Body of pancreas (tissue), 4 donors: Measurements from ENCODE around the gene ZCCHC7. TPM values are rescaled to one million over a fixed set of nuclear protein-coding genes. Genes with fewer than 3 reads are reported as not detected.

Source experiments
- ATAC-seq: fragments of 150-250 bp; one replicate; pipeline ENCODE4 v1.9.1; 2016
- DNase-seq, 4 donors: peaks; one replicate each; pipeline ENCODE4 v3.0.0-alpha.2; 2019
- H3K27ac ChIP-seq, 4 donors: fragments of 200-600 bp; sonication (generic); 1 replicate in 3 of 4; 2 replicates in 1 of 4; pipeline versions ENCODE4 v1.5.1 to v1.6.1; 2016 to 2019; ENCODE audit warnings: mild to moderate bottlenecking in 1 of 4, mixed read lengths in 1 of 4, moderate library complexity in 1 of 4
- H3K27me3 ChIP-seq, 2 donors: fragments of 200-600 bp; sonication (generic); one replicate each; pipeline ENCODE4 v1.6.0; 2016; ENCODE audit warnings: mild to moderate bottlenecking in 1 of 2
- H3K36me3 ChIP-seq, 2 donors: fragments of 200-600 bp; sonication (generic); replicated peaks in 1 of 2; 2 replicates each; pipeline ENCODE4 v1.5.1; 2016; ENCODE audit warnings: low read depth in 2 of 2; ENCODE audit not compliant: insufficient read depth in 1 of 2
- H3K4me1 ChIP-seq: fragments of 200-600 bp; sonication (generic); one replicate; pipeline ENCODE4 v1.6.0; 2016
- H3K4me3 ChIP-seq, 2 donors: fragments of 200-600 bp; sonication (generic); 1 replicate in 1 of 2; 2 replicates in 1 of 2; pipeline ENCODE4 v1.5.1; 2016 to 2019
- H3K9me3 ChIP-seq, 3 donors: fragments of 200-600 bp; sonication (generic); 1 replicate in 2 of 3; 2 replicates in 1 of 3; pipeline ENCODE4 v1.5.1; 2016
- CTCF ChIP-seq, 7 experiments: fragments of 450-650 bp in 4 of 7; fragments of 200-600 bp in 3 of 7; sonication (generic) in 3 of 7; IDR thresholded peaks; one replicate each; pipeline ENCODE4 v1.5.1; 2016 to 2019; ENCODE audit warnings: antibody characterized with exemption in 7 of 7
- POLR2A ChIP-seq, 3 donors: fragments of 450-650 bp; IDR thresholded peaks; one replicate each; pipeline ENCODE4 v1.6.1; 2016; ENCODE audit warnings: antibody characterized with exemption in 3 of 3, mild to moderate bottlenecking in 2 of 3
- WGBS, 2 donors: methylation state at CpG; one replicate each; pipeline ENCODE4 v1.1.5; 2017; 5-methylcytosine and 5-hydroxymethylcytosine counted together
- intact Hi-C: fragments of 100-400 bp; cut with DNase I; formaldehyde crosslinking; loops from one replicate; pipeline ENCODE4 v1.15.1; 2023
- total RNA-seq, 2 donors: library from RNA; depleted of rRNA; stranded (reverse); fragments of >200 nt; gene quantifications; one replicate each; pipeline ENCODE4 v1.1.0, GENCODE V29; 2016

ZCCHC7 gene
- total RNA-seq, 2 donors from 2014 or later, result 10.1 to 18.1 TPM

- DNase-seq (no peak), ATAC-seq (no peak)
- Histone ChIP-seq H3K27ac (no peak overlapping the region), H3K4me3 (no peak overlapping the region), H3K36me3 (no peaks in the 10 kb centered on the region), H3K9me3 (no peaks in the 10 kb centered on the region), H3K27me3 (no peaks in the 10 kb centered on the region), H3K4me1 (no peaks in the 10 kb centered on the region)
- intact Hi-C loops, result no loop called here
- TF ChIP-seq CTCF (IDR thresholded peaks at IDR 0.05) (no peak), POLR2A (IDR thresholded peaks at IDR 0.05) (no peak)
These were observed 153.2 kb downstream of the ZCCHC7 start for GRCh38 chr9:37273595-37273994.

GRCh38 chr9:37281541-37281940 is 161.2 kb downstream of the ZCCHC7 start:
- intact Hi-C loops, result no loop called here
- no peak for DNase-seq
- H3K36me3 ChIP-seq, result no peaks in the 10 kb centered on the region
- H3K4me1 ChIP-seq, result peaks cover 7% of the 10 kb centered on the region
- WGBS, 2 donors, result 57 to 62% methylated on average over 2 of the region's 2 CpGs
- H3K4me3 ChIP-seq, result no peak overlapping the region
- ATAC-seq, result no peak
- no peak for TF ChIP-seq POLR2A (IDR thresholded peaks at IDR 0.05)
- no peak for TF ChIP-seq CTCF (IDR thresholded peaks at IDR 0.05)
- H3K27ac ChIP-seq, result no peak overlapping the region
- no peaks in the 10 kb centered on the region for H3K9me3 ChIP-seq
- H3K27me3 ChIP-seq, result no peaks in the 10 kb centered on the region

GRCh38 chr9:37283730-37284325 is 163.5 kb downstream of the ZCCHC7 start:
- H3K9me3 ChIP-seq, result no peaks in the 10 kb centered on the region
- intact Hi-C loops, result no loop called here
- H3K27ac ChIP-seq, result no peak overlapping the region
- DNase-seq (no peak), ATAC-seq (no peak)
- TF ChIP-seq CTCF (IDR thresholded peaks at IDR 0.05) (no peak), POLR2A (IDR thresholded peaks at IDR 0.05) (no peak)
- no peaks in the 10 kb centered on the region for H3K27me3 ChIP-seq
- no peak overlapping the region for H3K4me3 ChIP-seq
- WGBS, 2 donors, result 36 to 39% methylated on average over 6 of the region's 6 CpGs
- no peaks in the 10 kb centered on the region for H3K36me3 ChIP-seq
- peaks cover 7% of the 10 kb centered on the region for H3K4me1 ChIP-seq

GRCh38 chr9:37284636-37285035 is 164.3 kb downstream of the ZCCHC7 start:
- Histone ChIP-seq H3K36me3 (no peaks in the 10 kb centered on the region), H3K27ac (no peak overlapping the region), H3K27me3 (no peaks in the 10 kb centered on the region), H3K4me3 (no peak overlapping the region), H3K4me1 (peaks cover 7% of the 10 kb centered on the region), H3K9me3 (no peaks in the 10 kb centered on the region)
- no peak for DNase-seq
- 86 to 90% methylated on average over 1 of the region's 1 CpG for WGBS, 2 donors
- TF ChIP-seq POLR2A (IDR thresholded peaks at IDR 0.05) (no peak), CTCF (IDR thresholded peaks at IDR 0.05) (no peak)
- ATAC-seq, result no peak
- intact Hi-C loops, result no loop called here

GRCh38 chr9:37286530-37287175 is 166.3 kb downstream of the ZCCHC7 start:
- Histone ChIP-seq H3K9me3 (no peaks in the 10 kb centered on the region), H3K4me3 (no peak overlapping the region), H3K27ac (no peak overlapping the region), H3K36me3 (no peaks in the 10 kb centered on the region), H3K4me1 (peaks cover 7% of the 10 kb centered on the region), H3K27me3 (no peaks in the 10 kb centered on the region)
- TF ChIP-seq POLR2A (IDR thresholded peaks at IDR 0.05) (no peak), CTCF (IDR thresholded peaks at IDR 0.05) (no peak)
- DNase-seq, result no peak
- intact Hi-C loops, result no loop called here
- no peak for ATAC-seq
- WGBS, 2 donors, result 82 to 89% methylated on average over 6 of the region's 6 CpGs
